ENCODE results near the gene IGFBP1. TPM values are rescaled to one million over a fixed set of nuclear protein-coding genes. Genes with fewer than 3 reads are reported as not detected.

Gene IGFBP1
- total and polyA plus RNA-seq, 2 donors: 0.05 to 17.2 TPM

DNA sequence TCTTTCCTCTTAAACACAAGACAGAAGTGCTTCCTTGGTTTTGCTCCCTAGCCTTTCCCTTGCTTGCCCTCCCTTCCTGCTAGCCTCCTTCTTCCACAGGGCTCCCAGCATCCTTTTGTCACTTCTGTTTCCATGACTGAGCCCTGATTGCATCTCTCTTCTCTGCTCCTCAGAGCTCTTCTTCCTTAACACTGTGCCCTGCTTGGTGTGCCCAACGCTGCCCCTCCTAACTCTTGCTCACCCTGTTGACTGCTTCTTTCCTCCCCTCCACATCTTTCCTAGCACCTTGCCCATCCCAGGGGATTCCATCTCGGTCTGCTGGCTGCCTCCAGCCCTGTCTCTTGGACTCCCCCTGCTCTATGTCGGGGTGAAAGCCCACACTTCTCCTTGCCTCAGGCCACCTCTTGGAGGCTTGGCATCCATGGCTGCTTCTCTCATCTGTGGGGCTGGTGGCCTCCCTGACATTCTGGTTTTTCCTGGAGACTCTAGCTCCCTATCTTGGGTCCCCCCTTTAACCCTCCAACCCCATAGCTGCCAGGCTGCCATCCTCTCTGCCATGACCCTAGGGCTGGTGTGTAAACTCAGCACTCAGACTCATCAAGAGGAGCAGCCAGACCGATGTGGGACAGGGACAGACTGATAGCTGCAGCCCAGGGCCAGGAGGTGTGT is 5.8 kb downstream of the IGFBP1 start:
- peaks cover 7 to 16% of the 10 kb centered on the region in 2 donors for H3K27me3 ChIP-seq (ENCODE audit: control insufficient read depth in 2 of 2, insufficient read depth in 1 of 2, low read length in 1 of 2)
- H3K36me3 ChIP-seq (ENCODE audit: control insufficient read depth in 2 of 2, insufficient read depth in 2 of 2, low read length in 1 of 2): no peaks in the 10 kb centered on the region
- H3K4me1 ChIP-seq (ENCODE audit: control insufficient read depth in 2 of 2, insufficient read depth in 2 of 2, low read length in 2 of 2): no peaks in the 10 kb centered on the region
- WGBS: 88% methylated on average over 4 of the region's 4 CpGs
- no peak overlapping the region for H3K27ac ChIP-seq (ENCODE audit: low read depth in 1 of 2, low read length in 1 of 2)
- H3K4me3 ChIP-seq (ENCODE audit: low read length in 2 of 2): no peak overlapping the region
- H3K9me3 ChIP-seq (ENCODE audit: control insufficient read depth in 2 of 2, insufficient read depth in 1 of 2, low read length in 1 of 2): no peaks in the 10 kb centered on the region
- DNase-seq (ENCODE audit: low read depth in 6 of 9, low spot score in 9 of 9): no peak

DNA sequence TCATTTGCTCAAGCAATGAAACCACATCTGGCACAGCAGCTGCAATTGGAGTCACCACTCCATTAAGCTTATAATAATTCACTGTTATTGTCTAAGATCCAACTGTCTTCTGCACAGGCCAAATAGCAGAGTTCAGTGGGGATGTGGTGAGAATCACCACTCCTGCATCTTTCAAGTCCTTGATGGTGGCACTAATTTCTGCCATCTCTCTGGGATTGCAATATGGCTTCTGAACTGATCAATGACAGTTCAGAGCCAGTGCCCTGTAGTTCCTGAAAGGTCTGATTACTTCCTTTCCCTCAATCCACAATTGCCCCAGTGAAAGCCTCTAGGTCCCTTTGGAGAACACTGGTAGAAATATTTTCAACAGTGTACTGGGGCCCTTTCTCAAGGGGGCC is 6.4 kb downstream of the IGFBP1 start:
- no peak for DNase-seq (ENCODE audit: low read depth in 6 of 9, low spot score in 9 of 9)

DNA sequence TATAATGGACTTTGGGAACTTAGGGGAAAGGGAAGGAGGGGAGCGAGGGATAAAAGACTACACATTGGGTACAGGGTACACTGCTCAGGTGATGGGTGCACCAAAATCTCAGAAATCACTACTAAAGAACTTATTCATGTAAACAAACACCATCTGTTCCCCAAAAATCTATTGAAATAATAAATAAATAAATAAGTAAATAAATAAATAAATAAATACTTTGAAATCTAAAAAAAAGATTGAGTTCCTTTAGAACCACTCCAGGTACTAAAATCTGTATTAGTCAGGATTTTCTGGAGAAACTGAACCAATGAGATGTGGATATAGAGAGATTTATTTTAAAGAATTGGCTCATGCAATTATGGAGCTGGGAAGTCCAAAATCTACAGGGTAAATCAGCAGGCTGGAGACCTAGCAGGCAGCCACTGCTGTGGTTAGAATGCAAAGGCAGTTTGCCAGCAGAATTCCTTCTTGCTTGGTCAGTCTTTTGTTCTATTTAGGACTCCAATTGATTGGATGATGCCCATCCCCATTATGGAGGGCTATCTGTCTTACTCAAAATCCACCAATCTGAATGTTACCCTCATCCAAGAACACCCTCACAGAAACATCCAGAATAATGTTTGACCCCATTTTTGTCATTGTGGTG is 8.9 kb downstream of the IGFBP1 start:
- H3K27ac ChIP-seq (ENCODE audit: low read depth in 1 of 2, low read length in 1 of 2): no peak overlapping the region
- no peaks in the 10 kb centered on the region for H3K9me3 ChIP-seq (ENCODE audit: control insufficient read depth in 2 of 2, insufficient read depth in 1 of 2, low read length in 1 of 2)
- H3K4me1 ChIP-seq (ENCODE audit: control insufficient read depth in 2 of 2, insufficient read depth in 2 of 2, low read length in 2 of 2): no peaks in the 10 kb centered on the region
- no peak overlapping the region for H3K4me3 ChIP-seq (ENCODE audit: low read length in 2 of 2)
- H3K27me3 ChIP-seq (ENCODE audit: control insufficient read depth in 2 of 2, insufficient read depth in 1 of 2, low read length in 1 of 2): no peaks in the 10 kb centered on the region
- no peaks in the 10 kb centered on the region for H3K36me3 ChIP-seq (ENCODE audit: control insufficient read depth in 2 of 2, insufficient read depth in 2 of 2, low read length in 1 of 2)
- DNase-seq (ENCODE audit: low read depth in 6 of 9, low spot score in 9 of 9): no peak
- WGBS: 96% methylated on average over 1 of the region's 1 CpG

More for the DNA sequence above, 6.4 kb downstream of the IGFBP1 start:
- no peaks in the 10 kb centered on the region for H3K9me3 ChIP-seq (ENCODE audit: control insufficient read depth in 2 of 2, insufficient read depth in 1 of 2, low read length in 1 of 2)
- H3K4me1 ChIP-seq (ENCODE audit: control insufficient read depth in 2 of 2, insufficient read depth in 2 of 2, low read length in 2 of 2): no peaks in the 10 kb centered on the region
- no peak overlapping the region for H3K27ac ChIP-seq (ENCODE audit: low read depth in 1 of 2, low read length in 1 of 2)
- H3K27me3 ChIP-seq (ENCODE audit: control insufficient read depth in 2 of 2, insufficient read depth in 1 of 2, low read length in 1 of 2): peaks cover 2 to 11% of the 10 kb centered on the region in 2 donors
- H3K4me3 ChIP-seq (ENCODE audit: low read length in 2 of 2): no peak overlapping the region
- no peaks in the 10 kb centered on the region for H3K36me3 ChIP-seq (ENCODE audit: control insufficient read depth in 2 of 2, insufficient read depth in 2 of 2, low read length in 1 of 2)

DNA sequence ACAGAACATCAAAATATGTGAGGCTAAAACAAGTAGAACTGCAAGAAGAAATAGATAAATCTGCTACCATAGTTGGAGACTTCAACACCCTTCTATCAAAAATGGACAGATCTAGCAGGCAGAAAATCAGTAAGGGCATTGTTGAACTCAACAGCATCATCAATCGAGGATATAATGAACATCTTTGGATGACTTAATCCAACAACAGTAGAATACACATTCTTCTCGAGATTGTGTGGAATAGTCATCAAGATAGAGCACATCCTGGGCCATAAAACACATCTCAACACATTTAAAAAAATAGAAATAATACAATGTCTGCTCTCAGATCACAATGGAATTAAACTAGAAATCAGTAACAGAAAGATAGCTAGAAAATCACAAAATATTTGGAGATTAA is 9.9 kb downstream of the IGFBP1 start:
- Histone ChIP-seq H3K4me1 (ENCODE audit: control insufficient read depth in 2 of 2, insufficient read depth in 2 of 2, low read length in 2 of 2) (no peaks in the 10 kb centered on the region), H3K36me3 (ENCODE audit: control insufficient read depth in 2 of 2, insufficient read depth in 2 of 2, low read length in 1 of 2) (no peaks in the 10 kb centered on the region), H3K4me3 (ENCODE audit: low read length in 2 of 2) (no peak overlapping the region), H3K27me3 (ENCODE audit: control insufficient read depth in 2 of 2, insufficient read depth in 1 of 2, low read length in 1 of 2) (no peaks in the 10 kb centered on the region), H3K27ac (ENCODE audit: low read depth in 1 of 2, low read length in 1 of 2) (no peak overlapping the region), H3K9me3 (ENCODE audit: control insufficient read depth in 2 of 2, insufficient read depth in 1 of 2, low read length in 1 of 2) (no peaks in the 10 kb centered on the region)
- no peak for DNase-seq (ENCODE audit: low read depth in 6 of 9, low spot score in 9 of 9)
- WGBS: 86% methylated on average over 2 of the region's 2 CpGs

DNA sequence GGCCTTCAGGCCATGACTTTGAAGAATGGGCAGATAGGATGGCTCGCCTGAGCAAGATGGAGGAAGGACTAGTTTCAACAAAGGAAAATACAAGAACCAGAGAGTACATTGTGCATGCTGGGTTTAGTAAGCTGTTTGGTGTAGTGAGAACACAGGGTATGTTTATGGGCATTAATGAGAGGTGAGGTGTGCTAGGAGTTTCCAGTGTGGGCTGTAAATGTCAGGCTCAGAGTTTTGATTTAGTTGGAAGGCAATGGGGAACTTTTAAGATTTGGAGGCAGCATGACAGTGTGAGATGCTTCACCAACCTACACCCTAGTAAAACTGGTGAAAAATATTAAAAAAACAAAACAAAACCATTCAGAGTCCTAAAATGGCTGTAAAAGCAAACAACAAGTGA is 13.3 kb downstream of the IGFBP1 start:
- Histone ChIP-seq H3K36me3 (ENCODE audit: control insufficient read depth in 2 of 2, insufficient read depth in 2 of 2, low read length in 1 of 2) (no peaks in the 10 kb centered on the region), H3K4me3 (ENCODE audit: low read length in 2 of 2) (no peak overlapping the region), H3K9me3 (ENCODE audit: control insufficient read depth in 2 of 2, insufficient read depth in 1 of 2, low read length in 1 of 2) (no peaks in the 10 kb centered on the region), H3K4me1 (ENCODE audit: control insufficient read depth in 2 of 2, insufficient read depth in 2 of 2, low read length in 2 of 2) (no peaks in the 10 kb centered on the region), H3K27me3 (ENCODE audit: control insufficient read depth in 2 of 2, insufficient read depth in 1 of 2, low read length in 1 of 2) (no peaks in the 10 kb centered on the region), H3K27ac (ENCODE audit: low read depth in 1 of 2, low read length in 1 of 2) (no peak overlapping the region)
- no peak for DNase-seq (ENCODE audit: low read depth in 6 of 9, low spot score in 9 of 9)
- 98% methylated on average over 1 of the region's 1 CpG for WGBS

- DNase-seq (ENCODE audit: low read depth in 6 of 9, low spot score in 9 of 9): no peak
- WGBS: 98% methylated on average over 1 of the region's 1 CpG
Observed at GRCh38 chr7:45902820-45903219, 14.5 kb downstream of the IGFBP1 start.

GRCh38 chr7:45909561-45909960 is 21.3 kb downstream of the IGFBP1 start:
- Histone ChIP-seq H3K4me3 (ENCODE audit: low read length in 2 of 2) (no peak overlapping the region), H3K9me3 (ENCODE audit: control insufficient read depth in 2 of 2, insufficient read depth in 1 of 2, low read length in 1 of 2) (no peaks in the 10 kb centered on the region), H3K27ac (ENCODE audit: low read depth in 1 of 2, low read length in 1 of 2) (no peak overlapping the region), H3K36me3 (ENCODE audit: control insufficient read depth in 2 of 2, insufficient read depth in 2 of 2, low read length in 1 of 2) (no peaks in the 10 kb centered on the region), H3K4me1 (ENCODE audit: control insufficient read depth in 2 of 2, insufficient read depth in 2 of 2, low read length in 2 of 2) (no peaks in the 10 kb centered on the region), H3K27me3 (ENCODE audit: control insufficient read depth in 2 of 2, insufficient read depth in 1 of 2, low read length in 1 of 2) (no peaks in the 10 kb centered on the region)
- DNase-seq (ENCODE audit: low read depth in 6 of 9, low spot score in 9 of 9): no peak

More at GRCh38 chr7:45902820-45903219, 14.5 kb downstream of the IGFBP1 start:
- no peak overlapping the region for H3K27ac ChIP-seq (ENCODE audit: low read depth in 1 of 2, low read length in 1 of 2)
- no peaks in the 10 kb centered on the region for H3K9me3 ChIP-seq (ENCODE audit: control insufficient read depth in 2 of 2, insufficient read depth in 1 of 2, low read length in 1 of 2)
- no peak overlapping the region for H3K4me3 ChIP-seq (ENCODE audit: low read length in 2 of 2)
- H3K4me1 ChIP-seq (ENCODE audit: control insufficient read depth in 2 of 2, insufficient read depth in 2 of 2, low read length in 2 of 2): no peaks in the 10 kb centered on the region
- H3K36me3 ChIP-seq (ENCODE audit: control insufficient read depth in 2 of 2, insufficient read depth in 2 of 2, low read length in 1 of 2): no peaks in the 10 kb centered on the region
- H3K27me3 ChIP-seq (ENCODE audit: control insufficient read depth in 2 of 2, insufficient read depth in 1 of 2, low read length in 1 of 2): no peaks in the 10 kb centered on the region

DNA sequence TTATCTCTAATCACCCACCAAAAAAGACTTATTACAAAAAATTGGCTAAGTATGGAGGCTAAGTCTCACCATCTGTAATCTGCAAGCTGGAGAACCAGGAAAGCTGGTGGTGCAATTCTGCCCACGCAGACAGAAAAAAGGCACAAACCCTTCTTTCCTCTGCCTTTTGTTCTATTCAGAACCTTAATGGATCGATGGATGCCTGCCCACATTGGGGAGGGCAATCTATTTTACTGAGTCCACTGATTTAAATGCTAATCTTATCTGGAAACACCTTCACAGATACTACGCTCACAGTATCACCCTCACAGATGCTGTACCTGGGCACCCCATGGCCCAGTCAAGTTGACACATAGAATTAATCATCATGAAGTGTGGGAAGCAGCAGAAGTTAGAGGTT is 22.6 kb downstream of the IGFBP1 start:
- Histone ChIP-seq H3K27ac (ENCODE audit: low read depth in 1 of 2, low read length in 1 of 2) (no peak overlapping the region), H3K4me3 (ENCODE audit: low read length in 2 of 2) (no peak overlapping the region), H3K9me3 (ENCODE audit: control insufficient read depth in 2 of 2, insufficient read depth in 1 of 2, low read length in 1 of 2) (no peaks in the 10 kb centered on the region), H3K4me1 (ENCODE audit: control insufficient read depth in 2 of 2, insufficient read depth in 2 of 2, low read length in 2 of 2) (no peaks in the 10 kb centered on the region), H3K27me3 (ENCODE audit: control insufficient read depth in 2 of 2, insufficient read depth in 1 of 2, low read length in 1 of 2) (no peaks in the 10 kb centered on the region), H3K36me3 (ENCODE audit: control insufficient read depth in 2 of 2, insufficient read depth in 2 of 2, low read length in 1 of 2) (no peaks in the 10 kb centered on the region)
- DNase-seq (ENCODE audit: low read depth in 6 of 9, low spot score in 9 of 9): no peak
- WGBS: 92% methylated on average over 3 of the region's 3 CpGs

DNA sequence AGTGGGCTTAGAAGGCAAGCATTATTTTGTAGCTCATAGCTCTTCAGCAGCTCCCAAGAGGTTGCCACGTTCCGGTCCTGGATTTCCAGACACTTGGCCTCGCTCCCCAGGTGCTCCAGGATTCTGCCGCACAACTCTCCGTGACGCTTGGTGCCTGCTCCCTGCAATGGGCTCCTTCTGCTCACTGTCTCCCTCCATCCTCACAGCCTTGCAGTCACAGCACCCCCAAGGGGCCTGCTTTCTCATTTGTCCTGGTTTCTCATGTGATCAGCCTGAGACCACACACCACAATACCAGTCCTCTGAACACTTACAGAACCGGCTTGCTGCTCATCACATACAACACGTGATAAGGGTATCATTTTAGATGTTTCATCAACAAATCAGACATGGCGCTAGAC is 23.0 kb downstream of the IGFBP1 start:
- H3K4me3 ChIP-seq (ENCODE audit: low read length in 2 of 2): no peak overlapping the region
- H3K36me3 ChIP-seq (ENCODE audit: control insufficient read depth in 2 of 2, insufficient read depth in 2 of 2, low read length in 1 of 2): no peaks in the 10 kb centered on the region
- H3K27me3 ChIP-seq (ENCODE audit: control insufficient read depth in 2 of 2, insufficient read depth in 1 of 2, low read length in 1 of 2): no peaks in the 10 kb centered on the region
- H3K27ac ChIP-seq (ENCODE audit: low read depth in 1 of 2, low read length in 1 of 2): no peak overlapping the region
- no peaks in the 10 kb centered on the region for H3K4me1 ChIP-seq (ENCODE audit: control insufficient read depth in 2 of 2, insufficient read depth in 2 of 2, low read length in 2 of 2)
- whole genome bisulfite sequencing: 91% methylated on average over 9 of the region's 9 CpGs
- H3K9me3 ChIP-seq (ENCODE audit: control insufficient read depth in 2 of 2, insufficient read depth in 1 of 2, low read length in 1 of 2): no peaks in the 10 kb centered on the region
- DNase-seq (ENCODE audit: low read depth in 6 of 9, low spot score in 9 of 9): no peak
